Adrenal gland (tissue), 12 donors: ENCODE data around the gene TBX3. TPM values are rescaled to one million over a fixed set of nuclear protein-coding genes. Genes with fewer than 3 reads are reported as not detected.

ENCODE experiments used
- DNase-seq, 7 donors: peaks; one replicate each; pipeline ENCODE4 v3.0.0-alpha.2; 2019 to 2020
- H3K27ac ChIP-seq, 5 donors: fragments of 200-600 bp; sonication (generic) in 4 of 5; 1 replicate in 3 of 5; 2 replicates in 2 of 5; pipeline versions ENCODE4 v1.5.1 to v1.8.0; 2016 to 2020; ENCODE audit warnings: mild to moderate bottlenecking in 1 of 5
- H3K27me3 ChIP-seq: fragments of 200-600 bp; 2 replicates; pipeline ENCODE4 v1.8.0; 2021
- H3K36me3 ChIP-seq, 2 donors: fragments of 200-600 bp; replicated peaks in 1 of 2; 1 replicate in 1 of 2; 2 replicates in 1 of 2; pipeline versions ENCODE4 v1.5.1 to v1.8.0; 2018 to 2022
- H3K4me1 ChIP-seq, 2 donors: fragments of 200-600 bp; replicated peaks in 1 of 2; 1 replicate in 1 of 2; 2 replicates in 1 of 2; pipeline versions ENCODE4 v1.5.1 to v1.8.0; 2018 to 2021
- H3K4me3 ChIP-seq, 4 donors: fragments of 200-600 bp; sonication (generic) in 3 of 4; one replicate each; pipeline ENCODE4 v1.5.1; 2016 to 2018
- H3K9me3 ChIP-seq, 3 donors: fragments of 200-600 bp; sonication (generic) in 1 of 3; replicated peaks in 1 of 3; 1 replicate in 2 of 3; 2 replicates in 1 of 3; pipeline versions ENCODE4 v1.5.1 to v1.8.0; 2016 to 2021
- POLR2A ChIP-seq, 2 donors: fragments of 450-650 bp; IDR thresholded peaks; one replicate each; pipeline ENCODE4 v1.6.1; 2017; ENCODE audit warnings: antibody characterized with exemption in 2 of 2, mild to moderate bottlenecking in 2 of 2, moderate library complexity in 1 of 2
- WGBS, 4 donors: extraction: QIAGEN DNeasy Blood & Tissue Kit in 2 of 4; methylation state at CpG; one replicate each; pipeline versions ENCODE4 v1.1.5 to v1.1.7; 2013 to 2017; 5-methylcytosine and 5-hydroxymethylcytosine counted together
- intact Hi-C, 2 donors: fragments of 100-400 bp; cut with DNase I; formaldehyde crosslinking; loops; one replicate each; pipeline versions ENCODE4 v1.14.1 to v1.15.0; 2022 to 2023
- polyA plus RNA-seq, 3 donors: library from polyadenylated mRNA; stranded (reverse); fragments of 200-250 nt in 2 of 3; fragments of 350-450 nt in 1 of 3; fragmentation: Illumina TruSeq in 1 of 3; extraction: RNeasy Lipid Tissue Mini Kit (QIAGEN cat#74804) in 1 of 3; gene quantifications; one replicate each; pipeline ENCODE4 v1.2.3, GENCODE V29; 2013 to 2014
- total RNA-seq, 9 donors: library from RNA; depleted of rRNA in 4 of 9; stranded (reverse); fragments of >200 nt in 4 of 9; fragments of 120-200 nt in 1 of 9; fragmentation: NEBNext Ultra II Directional in 1 of 9; extraction: Animal tissue kit (Norgen Biotek cat#: 25700) in 1 of 9; gene quantifications; one replicate each; pipeline versions ENCODE4 v1.1.0 to v1.2.4, GENCODE V29; 2013 to 2023
- TF ChIP-seq, protein P1 (sequence below), 6 experiments: fragments of 450-650 bp in 4 of 6; fragments of 200-600 bp in 2 of 6; sonication (generic) in 1 of 6; IDR thresholded peaks; 1 replicate in 5 of 6; 2 replicates in 1 of 6; pipeline versions ENCODE4 v1.5.1 to v1.8.0; 2016 to 2021; ENCODE audit warnings: antibody characterized with exemption in 6 of 6, mild to moderate bottlenecking in 2 of 6, moderate library complexity in 1 of 6
- donor health status: healthy with polysubstance abuse.
- donor health status: Bipolar disorder and iron deficiency.
- donor health status: DM: yes; HTN: yes; CAD: no.
- donor health status: DM: no; HTN: no; CAD: no.
- donor health status: DM: no; HTN: no; CAD: no.
- donor health status: DM: yes; HTN: yes; CAD: no.

Gene TBX3
- total and polyA plus RNA-seq, 12 donors: 156 to 602 (median 354) TPM

DNA sequence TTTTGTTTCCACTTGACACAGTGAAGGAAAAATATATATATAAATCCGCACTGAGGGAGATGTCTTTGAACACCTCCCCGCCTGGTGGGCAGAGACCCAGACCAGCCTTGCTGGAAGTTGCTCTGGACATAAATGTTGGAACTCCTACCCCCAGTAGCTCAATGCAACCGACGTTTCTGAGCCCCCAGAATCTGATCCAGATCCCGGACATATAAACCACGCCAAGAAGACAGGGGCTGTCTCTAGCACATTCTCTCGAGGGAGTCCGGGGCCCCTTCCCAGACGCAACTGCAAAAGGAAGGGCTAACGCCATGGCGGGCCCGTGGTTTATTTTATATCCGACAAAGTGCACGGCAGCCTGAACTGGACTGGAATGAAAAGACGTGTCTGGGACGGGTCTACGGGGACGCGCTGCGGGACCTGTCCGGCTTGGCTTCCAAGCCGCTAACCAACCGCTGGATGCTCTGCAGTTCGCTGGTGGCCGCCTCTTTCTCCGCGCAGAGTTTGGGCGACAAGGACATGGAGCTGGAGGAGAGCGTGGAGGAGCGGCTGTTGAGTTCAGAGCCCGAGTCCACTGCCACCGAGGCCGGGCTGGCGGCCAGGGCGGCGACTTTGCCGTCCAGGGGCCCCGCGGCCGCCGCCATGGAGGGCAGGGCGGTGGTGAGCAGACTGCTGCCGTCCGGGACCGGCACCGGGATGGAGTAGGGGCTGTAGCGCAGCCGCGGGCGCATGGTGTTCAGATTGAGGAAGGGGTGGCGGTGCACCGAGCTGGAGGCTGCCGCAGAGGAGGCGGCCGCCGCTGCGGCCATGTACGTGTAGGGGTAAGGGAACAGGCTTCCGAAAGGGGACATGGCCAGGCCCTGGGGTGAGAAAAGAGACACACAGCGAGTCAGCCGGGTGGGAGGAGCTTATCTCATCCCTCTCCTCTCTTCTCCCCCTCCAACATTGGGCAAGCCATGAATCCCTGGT, 12.2 kb downstream of the TBX3 start:
- intact Hi-C loops: no loop called here
- 22 to 34% (median 22%) methylated on average over 32 to 61 of the region's 61 CpGs for WGBS, 4 donors
- peak overlapping the region; percentile 73 to 99 (median 93) for H3K27ac ChIP-seq
- DNase-seq: peak; percentile 65 to 85 (median 78)
- H3K4me3 ChIP-seq: peak overlapping the region in 2 of 4 donors; percentile 21 to 74
- H3K27me3 ChIP-seq: no peaks in the 10 kb centered on the region
- H3K4me1 ChIP-seq: peaks cover 58 to 66% of the 10 kb centered on the region in 2 donors
- no peaks in the 10 kb centered on the region for H3K9me3 ChIP-seq
- H3K36me3 ChIP-seq: peaks cover 0 to 55% of the 10 kb centered on the region in 2 donors
- peak; percentile 50 to 52 for TF ChIP-seq POLR2A (IDR thresholded peaks at IDR 0.05)
- TF ChIP-seq, protein P1, sequence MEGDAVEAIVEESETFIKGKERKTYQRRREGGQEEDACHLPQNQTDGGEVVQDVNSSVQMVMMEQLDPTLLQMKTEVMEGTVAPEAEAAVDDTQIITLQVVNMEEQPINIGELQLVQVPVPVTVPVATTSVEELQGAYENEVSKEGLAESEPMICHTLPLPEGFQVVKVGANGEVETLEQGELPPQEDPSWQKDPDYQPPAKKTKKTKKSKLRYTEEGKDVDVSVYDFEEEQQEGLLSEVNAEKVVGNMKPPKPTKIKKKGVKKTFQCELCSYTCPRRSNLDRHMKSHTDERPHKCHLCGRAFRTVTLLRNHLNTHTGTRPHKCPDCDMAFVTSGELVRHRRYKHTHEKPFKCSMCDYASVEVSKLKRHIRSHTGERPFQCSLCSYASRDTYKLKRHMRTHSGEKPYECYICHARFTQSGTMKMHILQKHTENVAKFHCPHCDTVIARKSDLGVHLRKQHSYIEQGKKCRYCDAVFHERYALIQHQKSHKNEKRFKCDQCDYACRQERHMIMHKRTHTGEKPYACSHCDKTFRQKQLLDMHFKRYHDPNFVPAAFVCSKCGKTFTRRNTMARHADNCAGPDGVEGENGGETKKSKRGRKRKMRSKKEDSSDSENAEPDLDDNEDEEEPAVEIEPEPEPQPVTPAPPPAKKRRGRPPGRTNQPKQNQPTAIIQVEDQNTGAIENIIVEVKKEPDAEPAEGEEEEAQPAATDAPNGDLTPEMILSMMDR (IDR thresholded peaks at IDR 0.05): no peak

DNA sequence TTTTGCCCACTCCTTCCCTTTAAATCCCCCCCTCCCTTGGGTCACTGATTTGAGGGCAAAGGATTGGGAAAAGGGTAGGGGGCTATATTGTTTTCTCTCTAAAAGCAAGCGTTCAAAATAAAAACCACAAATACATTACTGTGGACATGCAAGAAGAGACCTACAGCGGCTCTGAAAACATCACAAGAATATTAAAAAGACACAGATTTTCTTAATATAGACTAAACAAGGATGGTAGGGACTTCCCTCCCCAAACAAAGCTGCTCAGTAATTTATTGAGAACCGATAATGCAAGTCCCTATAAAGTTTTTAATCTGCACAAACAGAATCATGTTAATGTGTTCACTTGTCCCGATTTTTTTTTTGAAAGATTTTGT, 12.9 kb downstream of the TBX3 start:
- 14 to 24% (median 17%) methylated on average over 4 of the region's 4 CpGs for WGBS, 4 donors
- no peaks in the 10 kb centered on the region for H3K27me3 ChIP-seq
- DNase-seq: no peak
- peaks cover 52 to 59% of the 10 kb centered on the region in 2 donors for H3K4me1 ChIP-seq
- H3K9me3 ChIP-seq: no peaks in the 10 kb centered on the region
- peak overlapping the region in 1 of 4 donors; percentile 74 for H3K4me3 ChIP-seq
- intact Hi-C loops: no loop called here
- no peak for TF ChIP-seq POLR2A (IDR thresholded peaks at IDR 0.05)
- TF ChIP-seq, protein P1 (IDR thresholded peaks at IDR 0.05): no peak
- H3K27ac ChIP-seq: peak overlapping the region; percentile 73 to 99 (median 93)
- H3K36me3 ChIP-seq: peaks cover 0 to 48% of the 10 kb centered on the region in 2 donors

DNA sequence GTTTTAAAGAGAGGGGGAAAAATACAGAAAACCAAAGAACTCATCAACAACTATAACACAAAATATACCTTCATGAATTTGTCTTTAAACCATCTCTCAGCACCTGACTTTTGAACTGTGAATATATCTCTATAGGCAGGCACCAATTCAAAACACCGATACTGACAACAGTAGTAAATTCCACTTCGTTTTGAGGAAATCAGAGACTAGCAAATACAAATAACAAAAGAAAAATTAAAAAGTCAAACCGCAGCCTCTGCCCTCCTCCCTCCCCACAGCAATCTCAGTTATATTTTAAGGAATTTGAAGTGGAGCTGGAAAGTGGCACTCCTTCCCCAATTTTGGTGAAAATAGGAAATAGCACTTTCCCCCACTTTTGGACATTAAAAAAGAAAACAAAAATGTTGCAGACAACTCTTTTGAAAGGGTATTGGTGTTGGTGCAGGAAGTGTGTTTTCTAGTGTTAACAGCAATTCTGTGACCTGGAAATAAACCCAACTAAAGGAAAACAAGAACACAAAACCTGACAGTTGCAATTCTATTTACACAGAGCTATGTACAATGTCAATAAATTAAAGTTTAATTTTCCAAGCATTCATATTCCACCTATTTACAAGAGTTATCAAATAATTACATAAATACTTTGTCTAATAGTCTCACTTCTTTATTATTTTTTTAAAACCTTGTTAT, 13.5 kb downstream of the TBX3 start:
- Histone ChIP-seq H3K9me3 (no peaks in the 10 kb centered on the region), H3K27ac (peak overlapping the region; percentile 73 to 99 (median 93)), H3K27me3 (no peaks in the 10 kb centered on the region), H3K4me1 (peaks cover 47 to 55% of the 10 kb centered on the region in 2 donors), H3K36me3 (peaks cover 0 to 44% of the 10 kb centered on the region in 2 donors), H3K4me3 (peak overlapping the region in 1 of 4 donors; percentile 74)
- WGBS, 4 donors: 12 to 19% (median 14%) methylated on average over 3 of the region's 3 CpGs
- DNase-seq: no peak
- intact Hi-C loops: no loop called here
- TF ChIP-seq, protein P1 (IDR thresholded peaks at IDR 0.05): no peak
- no peak for TF ChIP-seq POLR2A (IDR thresholded peaks at IDR 0.05)
